ENCODE results near the gene TMEM106A. TPM values are rescaled to one million over a fixed set of nuclear protein-coding genes. Genes with fewer than 3 reads are reported as not detected.

Gene TMEM106A
- total RNA-seq, 1 experiment from 2014 or later, result 3.5 TPM

DNA sequence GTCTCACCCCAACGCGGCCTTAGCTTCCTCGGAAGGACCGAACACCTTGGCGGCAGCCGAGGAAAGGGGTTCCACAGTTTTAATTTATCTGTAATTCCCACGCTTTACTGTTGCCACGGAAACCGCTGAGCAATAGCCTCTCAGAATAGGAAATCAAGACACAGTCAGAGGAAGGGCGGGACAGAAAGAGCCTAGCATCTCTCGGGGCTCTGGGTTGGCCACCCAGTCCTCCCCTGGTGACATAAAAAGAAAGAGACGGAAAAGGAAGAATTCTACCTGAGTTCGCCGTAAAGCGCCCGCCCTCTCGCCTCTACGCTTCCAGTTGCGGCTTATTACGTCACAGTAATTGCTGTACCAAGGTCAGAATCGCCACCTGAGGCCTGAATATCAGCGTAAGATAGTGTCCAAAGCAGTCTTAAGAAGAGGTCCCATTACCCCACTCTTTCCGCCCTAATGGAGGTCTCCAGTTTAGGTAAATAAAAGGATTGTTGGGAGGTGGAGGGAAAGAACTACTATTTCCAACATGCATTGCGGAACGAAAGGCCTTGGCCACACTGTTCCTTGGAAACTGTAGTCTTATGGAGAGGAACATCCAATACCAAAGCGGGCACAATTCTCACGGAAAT lies 41.4 kb upstream of the TMEM106A start (continued):
- TF ChIP-seq, protein P1, sequence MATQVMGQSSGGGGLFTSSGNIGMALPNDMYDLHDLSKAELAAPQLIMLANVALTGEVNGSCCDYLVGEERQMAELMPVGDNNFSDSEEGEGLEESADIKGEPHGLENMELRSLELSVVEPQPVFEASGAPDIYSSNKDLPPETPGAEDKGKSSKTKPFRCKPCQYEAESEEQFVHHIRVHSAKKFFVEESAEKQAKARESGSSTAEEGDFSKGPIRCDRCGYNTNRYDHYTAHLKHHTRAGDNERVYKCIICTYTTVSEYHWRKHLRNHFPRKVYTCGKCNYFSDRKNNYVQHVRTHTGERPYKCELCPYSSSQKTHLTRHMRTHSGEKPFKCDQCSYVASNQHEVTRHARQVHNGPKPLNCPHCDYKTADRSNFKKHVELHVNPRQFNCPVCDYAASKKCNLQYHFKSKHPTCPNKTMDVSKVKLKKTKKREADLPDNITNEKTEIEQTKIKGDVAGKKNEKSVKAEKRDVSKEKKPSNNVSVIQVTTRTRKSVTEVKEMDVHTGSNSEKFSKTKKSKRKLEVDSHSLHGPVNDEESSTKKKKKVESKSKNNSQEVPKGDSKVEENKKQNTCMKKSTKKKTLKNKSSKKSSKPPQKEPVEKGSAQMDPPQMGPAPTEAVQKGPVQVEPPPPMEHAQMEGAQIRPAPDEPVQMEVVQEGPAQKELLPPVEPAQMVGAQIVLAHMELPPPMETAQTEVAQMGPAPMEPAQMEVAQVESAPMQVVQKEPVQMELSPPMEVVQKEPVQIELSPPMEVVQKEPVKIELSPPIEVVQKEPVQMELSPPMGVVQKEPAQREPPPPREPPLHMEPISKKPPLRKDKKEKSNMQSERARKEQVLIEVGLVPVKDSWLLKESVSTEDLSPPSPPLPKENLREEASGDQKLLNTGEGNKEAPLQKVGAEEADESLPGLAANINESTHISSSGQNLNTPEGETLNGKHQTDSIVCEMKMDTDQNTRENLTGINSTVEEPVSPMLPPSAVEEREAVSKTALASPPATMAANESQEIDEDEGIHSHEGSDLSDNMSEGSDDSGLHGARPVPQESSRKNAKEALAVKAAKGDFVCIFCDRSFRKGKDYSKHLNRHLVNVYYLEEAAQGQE (IDR thresholded peaks at IDR 0.05; ENCODE audit: low read depth), result no peak
- no peak for TF ChIP-seq ZNF274 (IDR thresholded peaks at IDR 0.05; ENCODE audit: low read depth, low read length)
- peak; percentile 91 for TF ChIP-seq SRF (IDR thresholded peaks at IDR 0.05; ENCODE audit: low read depth)
- TF ChIP-seq SP1 (IDR thresholded peaks at IDR 0.05; ENCODE audit: low read depth), result peak; percentile 94
- TF ChIP-seq RAD21 (IDR thresholded peaks at IDR 0.05; ENCODE audit: low read depth), result no peak
- TF ChIP-seq POLR2A (IDR thresholded peaks at IDR 0.05; ENCODE audit: borderline replicate concordance, extremely low read depth, insufficient read depth, insufficient read length), result no peak
- TF ChIP-seq, protein P2, sequence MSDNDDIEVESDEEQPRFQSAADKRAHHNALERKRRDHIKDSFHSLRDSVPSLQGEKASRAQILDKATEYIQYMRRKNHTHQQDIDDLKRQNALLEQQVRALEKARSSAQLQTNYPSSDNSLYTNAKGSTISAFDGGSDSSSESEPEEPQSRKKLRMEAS (IDR thresholded peaks at IDR 0.05), result peak; percentile 24; the same call in 1 of the 2 replicates
- peak; percentile 84; the same call in 1 of the 2 replicates for TF ChIP-seq ZFX (IDR thresholded peaks at IDR 0.05)
- TF ChIP-seq EZH2 (IDR thresholded peaks at IDR 0.05), result no peak
- peak; percentile 5 for TF ChIP-seq TCF7L2 (IDR thresholded peaks at IDR 0.05; ENCODE audit: borderline replicate concordance, extremely low read depth, insufficient read depth, insufficient read length)
- TF ChIP-seq, protein P3, sequence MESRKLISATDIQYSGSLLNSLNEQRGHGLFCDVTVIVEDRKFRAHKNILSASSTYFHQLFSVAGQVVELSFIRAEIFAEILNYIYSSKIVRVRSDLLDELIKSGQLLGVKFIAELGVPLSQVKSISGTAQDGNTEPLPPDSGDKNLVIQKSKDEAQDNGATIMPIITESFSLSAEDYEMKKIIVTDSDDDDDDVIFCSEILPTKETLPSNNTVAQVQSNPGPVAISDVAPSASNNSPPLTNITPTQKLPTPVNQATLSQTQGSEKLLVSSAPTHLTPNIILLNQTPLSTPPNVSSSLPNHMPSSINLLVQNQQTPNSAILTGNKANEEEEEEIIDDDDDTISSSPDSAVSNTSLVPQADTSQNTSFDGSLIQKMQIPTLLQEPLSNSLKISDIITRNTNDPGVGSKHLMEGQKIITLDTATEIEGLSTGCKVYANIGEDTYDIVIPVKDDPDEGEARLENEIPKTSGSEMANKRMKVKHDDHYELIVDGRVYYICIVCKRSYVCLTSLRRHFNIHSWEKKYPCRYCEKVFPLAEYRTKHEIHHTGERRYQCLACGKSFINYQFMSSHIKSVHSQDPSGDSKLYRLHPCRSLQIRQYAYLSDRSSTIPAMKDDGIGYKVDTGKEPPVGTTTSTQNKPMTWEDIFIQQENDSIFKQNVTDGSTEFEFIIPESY (IDR thresholded peaks at IDR 0.05; ENCODE audit: extremely low read depth, insufficient replicate concordance, low read length), result no peak

Measured in HCT116 (cell line).